OCI-LY3 (cell line): ENCODE measurements around the gene EEF1AKMT3.
"Not testable (repeated sequence)": the region's sequence is repeated elsewhere in the genome, so short reads cannot be mapped to it uniquely, and the experiment has no call there.

ENCODE experiments used
- H2AFZ ChIP-seq: fragments of 200-600, 300-600 bp; shearing (Covaris generic); 2 replicates; pipeline ENCODE4 v1.6.0; 2014; ENCODE audit warnings: antibody characterized with exemption, low read depth, low read length
- H3K27ac ChIP-seq: fragments of 200-600, 300-600 bp; sonication (generic); 2 replicates; pipeline ENCODE4 v1.5.1; 2014; ENCODE audit warnings: mild to moderate bottlenecking, low read length, moderate library complexity, mixed read lengths
- H3K27me3 ChIP-seq: fragments of 200-600, 300-600 bp; sonication (generic); 2 replicates; pipeline ENCODE4 v1.6.1; 2014; ENCODE audit warnings: low read depth, low read length, mixed read lengths
- H3K36me3 ChIP-seq: fragments of 200-600, 300-600 bp; sonication (generic); replicated peaks from 2 replicates; pipeline ENCODE3; 2014; ENCODE audit warnings: low read depth, low read length, mixed read lengths
- H3K4me1 ChIP-seq: fragments of 300-600, 200-600 bp; sonication (generic); 2 replicates; pipeline ENCODE4 v1.6.1; 2014; ENCODE audit warnings: low read length, mixed read lengths
- H3K4me2 ChIP-seq: fragments of 200-600, 300-600 bp; sonication (generic); 2 replicates; pipeline ENCODE4 v1.6.1; 2014; ENCODE audit warnings: low read length, mixed read lengths
- H3K4me3 ChIP-seq: fragments of 300-600, 200-600 bp; sonication (generic); 2 replicates; pipeline ENCODE4 v1.5.1; 2014; ENCODE audit warnings: antibody characterized with exemption, mild to moderate bottlenecking, low read length, moderate library complexity
- H3K79me2 ChIP-seq: fragments of 300-600, 200-600 bp; shearing (Covaris generic); 2 replicates; pipeline ENCODE4 v1.6.1; 2014; ENCODE audit warnings: mild to moderate bottlenecking, low read length, mixed read lengths
- H3K9ac ChIP-seq: fragments of 300-600, 200-600 bp; shearing (Covaris generic); 2 replicates; pipeline ENCODE4 v1.6.0; 2014; ENCODE audit warnings: mild to moderate bottlenecking, low read length, moderate library complexity
- H3K9me3 ChIP-seq: fragments of 200-600, 300-600 bp; shearing (Covaris generic); 2 replicates; pipeline ENCODE4 v1.6.1; 2014; ENCODE audit warnings: low read length, mixed read lengths; ENCODE audit not compliant: insufficient read depth
- H4K20me1 ChIP-seq: fragments of 200-600, 300-600 bp; sonication (generic); 2 replicates; pipeline ENCODE4 v1.6.1; 2016; ENCODE audit warnings: low read length, mixed read lengths; ENCODE audit not compliant: insufficient read depth
- CTCF ChIP-seq: fragments of 200-600, 300-600 bp; sonication (generic); IDR thresholded peaks from 2 replicates; pipeline ENCODE4 v1.5.1; 2014; ENCODE audit warnings: antibody characterized with exemption, low read length, low read depth
- EZH2phosphoT487 ChIP-seq: fragments of 200-600 bp; shearing (Covaris generic); IDR thresholded peaks from 2 replicates; pipeline ENCODE4 v1.6.1; 2018; ENCODE audit warnings: antibody characterized with exemption, mixed run types, low read depth

The EEF1AKMT3 gene

GRCh38 chr12:57821015-57821414 is 48.6 kb downstream of the EEF1AKMT3 start:
- H2AFZ ChIP-seq, H3K4me3 ChIP-seq, H3K79me2 ChIP-seq, H3K27me3 ChIP-seq, H3K4me1 ChIP-seq, H4K20me1 ChIP-seq, H3K9ac ChIP-seq, H3K4me2 ChIP-seq, H3K27ac ChIP-seq, H3K9me3 ChIP-seq: not testable (repeated sequence)
- peaks cover 28% of the 10 kb centered on the region for H3K36me3 ChIP-seq

DNA sequence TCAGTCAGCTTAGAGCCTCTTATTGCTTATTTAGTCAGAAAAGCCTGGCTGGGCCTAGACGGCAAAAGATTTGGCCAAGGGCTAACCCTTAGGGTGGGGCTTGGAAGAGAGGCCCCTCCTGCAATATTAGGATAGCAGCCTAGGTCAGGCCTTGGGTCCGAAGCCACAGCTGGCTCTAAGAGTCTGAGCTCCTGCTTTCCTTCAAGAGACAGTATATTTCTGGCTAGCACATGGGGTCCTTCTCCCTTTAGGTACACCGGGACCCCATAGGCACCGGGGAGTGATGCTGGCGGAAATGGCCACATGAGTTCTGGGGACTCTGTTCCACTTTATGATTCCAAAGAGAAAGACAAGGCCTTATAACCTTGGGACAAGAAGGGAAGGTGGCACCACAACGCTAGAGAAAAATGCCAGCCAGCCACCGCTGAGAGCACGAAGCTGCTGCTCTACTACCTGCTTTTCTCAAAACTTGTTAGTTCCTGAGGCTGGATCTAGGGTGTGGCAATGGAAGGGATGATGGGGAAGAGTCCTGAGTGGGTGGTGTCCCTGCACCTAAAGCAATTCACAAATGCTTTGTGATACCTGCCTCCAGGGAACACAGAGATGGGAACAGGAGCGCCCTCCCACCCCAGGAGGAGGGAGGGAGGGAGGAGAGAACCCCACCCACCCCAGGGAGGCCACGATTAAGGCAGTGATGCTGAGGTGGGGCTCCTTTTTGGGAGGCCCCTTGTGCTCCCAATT is 49.2 kb downstream of the EEF1AKMT3 start:
- H3K36me3 ChIP-seq = peaks cover 33% of the 10 kb centered on the region

GRCh38 chr12:57822392-57823130 is 50.1 kb downstream of the EEF1AKMT3 start:
- Histone ChIP-seq H3K9ac (no peak overlapping the region), H3K9me3 (no peaks in the 10 kb centered on the region), H3K27ac (no peak overlapping the region), H3K4me1 (no peaks in the 10 kb centered on the region), H3K4me3 (no peak overlapping the region), H3K36me3 (peaks cover 42% of the 10 kb centered on the region), H4K20me1 (no peaks in the 10 kb centered on the region), H3K79me2 (no peaks in the 10 kb centered on the region), H3K4me2 (no peak overlapping the region), H3K27me3 (no peaks in the 10 kb centered on the region), H2AFZ (no peak overlapping the region)
- TF ChIP-seq EZH2phosphoT487 = no peak
- TF ChIP-seq CTCF = no peak

More for the DNA sequence above, 49.2 kb downstream of the EEF1AKMT3 start:
- Histone ChIP-seq H3K4me2 (no peak overlapping the region), H3K4me1 (no peaks in the 10 kb centered on the region), H3K9ac (no peak overlapping the region), H3K27me3 (no peaks in the 10 kb centered on the region), H3K4me3 (no peak overlapping the region), H2AFZ (no peak overlapping the region), H3K79me2 (no peaks in the 10 kb centered on the region), H3K9me3 (no peaks in the 10 kb centered on the region), H3K27ac (no peak overlapping the region), H4K20me1 (no peaks in the 10 kb centered on the region)
- TF ChIP-seq CTCF (no peak), EZH2phosphoT487 (no peak)

- Histone ChIP-seq H2AFZ (no peak overlapping the region), H3K79me2 (no peaks in the 10 kb centered on the region), H3K27ac (no peak overlapping the region)
Measured at GRCh38 chr12:57823131-57823907, 50.9 kb downstream of the EEF1AKMT3 start.

More at GRCh38 chr12:57823131-57823907, 50.9 kb downstream of the EEF1AKMT3 start:
- Histone ChIP-seq H3K9ac (no peak overlapping the region), H3K4me2 (no peak overlapping the region), H3K4me1 (no peaks in the 10 kb centered on the region), H3K36me3 (peaks cover 47% of the 10 kb centered on the region), H3K9me3 (no peaks in the 10 kb centered on the region), H3K4me3 (no peak overlapping the region), H4K20me1 (no peaks in the 10 kb centered on the region), H3K27me3 (no peaks in the 10 kb centered on the region)
- no peak for TF ChIP-seq CTCF
- no peak for TF ChIP-seq EZH2phosphoT487
